H9 (cell line): Measurements from ENCODE around the gene PPARA. TPM values are rescaled to one million over a fixed set of nuclear protein-coding genes. Genes with fewer than 3 reads are reported as not detected.

ENCODE experiments used
- DNase-seq: peaks from one replicate; pipeline ENCODE4 v3.0.0-alpha.2; 2017
- H2AFZ ChIP-seq: one replicate; pipeline ENCODE4 v1.6.1; 2013; ENCODE audit warnings: mild to moderate bottlenecking, low read length, control low read depth, moderate library complexity
- H2AK5ac ChIP-seq: 2 replicates; pipeline ENCODE4 v1.6.1; 2013; ENCODE audit warnings: low read length, control low read depth, mixed read lengths; ENCODE audit not compliant: insufficient read length
- H2BK120ac ChIP-seq: one replicate; pipeline ENCODE4 v1.6.1; 2013; ENCODE audit warnings: low read depth, mild to moderate bottlenecking, low read length, control low read depth, inconsistent platforms; ENCODE audit not compliant: poor library complexity, severe bottlenecking
- H2BK12ac ChIP-seq: 2 replicates; pipeline ENCODE4 v1.6.1; 2013; ENCODE audit warnings: low read length, control low read depth, mixed read lengths, low read depth; ENCODE audit not compliant: insufficient read length
- H2BK15ac ChIP-seq: 2 replicates; pipeline ENCODE4 v1.6.1; 2013; ENCODE audit warnings: low read depth, low read length, control low read depth
- H2BK20ac ChIP-seq: one replicate; pipeline ENCODE4 v1.6.1; 2013; ENCODE audit warnings: low read depth, mild to moderate bottlenecking, low read length, control low read depth, inconsistent platforms; ENCODE audit not compliant: poor library complexity, severe bottlenecking
- H2BK5ac ChIP-seq: 2 replicates; pipeline ENCODE4 v1.6.1; 2013; ENCODE audit warnings: low read length, control low read depth, mixed read lengths; ENCODE audit not compliant: insufficient read length
- H3K14ac ChIP-seq: 2 replicates; pipeline ENCODE4 v1.6.1; 2013; ENCODE audit warnings: low read length, control low read depth; ENCODE audit not compliant: insufficient read depth
- H3K18ac ChIP-seq: 2 replicates; pipeline ENCODE4 v1.6.1; 2013; ENCODE audit warnings: low read depth, mild to moderate bottlenecking, mixed read lengths, low read length, control low read depth; ENCODE audit not compliant: insufficient read length
- H3K23ac ChIP-seq: 2 replicates; pipeline ENCODE4 v1.6.1; 2013; ENCODE audit warnings: low read length, control low read depth, mixed read lengths, low read depth; ENCODE audit not compliant: insufficient read length
- H3K23me2 ChIP-seq: 2 replicates; pipeline ENCODE4 v1.6.1; 2013; ENCODE audit warnings: low read depth, mild to moderate bottlenecking, mixed read lengths, low read length, control low read depth; ENCODE audit not compliant: insufficient read length, poor library complexity, severe bottlenecking
- H3K27ac ChIP-seq: 2 replicates; pipeline ENCODE4 v1.5.1; 2013; ENCODE audit warnings: low read length, control low read depth, mixed read lengths, low read depth; ENCODE audit not compliant: insufficient read length
- H3K27me3 ChIP-seq: 2 replicates; pipeline ENCODE4 v1.6.1; 2013; ENCODE audit warnings: low read length, control low read depth, inconsistent platforms; ENCODE audit not compliant: insufficient read depth
- H3K4ac ChIP-seq: 2 replicates; pipeline ENCODE4 v1.6.1; 2013; ENCODE audit warnings: low read depth, mild to moderate bottlenecking, control low read depth, inconsistent platforms, low read length, moderate library complexity
- H3K4me1 ChIP-seq: 2 replicates; pipeline ENCODE4 v1.6.1; 2013; ENCODE audit warnings: low read length, control low read depth, inconsistent platforms; ENCODE audit not compliant: insufficient read depth
- H3K4me2 ChIP-seq: 2 replicates; pipeline ENCODE4 v1.6.1; 2013; ENCODE audit warnings: low read length, control low read depth, mixed read lengths; ENCODE audit not compliant: insufficient read length, insufficient read depth
- H3K56ac ChIP-seq: 2 replicates; pipeline ENCODE4 v1.6.1; 2013; ENCODE audit warnings: low read depth, mild to moderate bottlenecking, mixed read lengths, low read length, control low read depth; ENCODE audit not compliant: insufficient read length
- H3K79me1 ChIP-seq: 2 replicates; pipeline ENCODE4 v1.6.1; 2013; ENCODE audit warnings: low read depth, mild to moderate bottlenecking, moderate library complexity, low read length, control low read depth, inconsistent platforms; ENCODE audit not compliant: insufficient read depth, poor library complexity, severe bottlenecking
- H3K79me2 ChIP-seq: 2 replicates; pipeline ENCODE4 v1.6.1; 2013; ENCODE audit warnings: low read length, control low read depth, inconsistent platforms; ENCODE audit not compliant: insufficient read depth
- H3K9ac ChIP-seq: 2 replicates; pipeline ENCODE4 v1.6.1; 2013; ENCODE audit warnings: low read length, control low read depth, mixed read lengths; ENCODE audit not compliant: insufficient read length; ENCODE audit errors: extremely low read depth
- H3K9me3 ChIP-seq: one replicate; pipeline ENCODE4 v1.6.1; 2013; ENCODE audit warnings: low read depth, low read length, inconsistent platforms; ENCODE audit not compliant: control insufficient read depth
- H3T11ph ChIP-seq: one replicate; pipeline ENCODE4 v1.6.1; 2013; ENCODE audit warnings: mild to moderate bottlenecking, low read length, control low read depth, inconsistent platforms
- H4K20me1 ChIP-seq: one replicate; pipeline ENCODE4 v1.6.1; 2013; ENCODE audit not compliant: control insufficient read depth, insufficient read length, insufficient read depth
- H4K5ac ChIP-seq: 2 replicates; pipeline ENCODE4 v1.6.1; 2013; ENCODE audit warnings: low read depth, mild to moderate bottlenecking, mixed read lengths, low read length, control low read depth; ENCODE audit not compliant: insufficient read length
- H4K8ac ChIP-seq: replicated peaks from 2 replicates; pipeline ENCODE4 v1.6.1; 2013; ENCODE audit warnings: low read length, control low read depth, mixed read lengths, low read depth; ENCODE audit not compliant: insufficient read length
- H4K91ac ChIP-seq: 2 replicates; pipeline ENCODE4 v1.6.1; 2013; ENCODE audit warnings: low read depth, mild to moderate bottlenecking, moderate library complexity, mixed read lengths, low read length, control low read depth; ENCODE audit not compliant: insufficient read length
- H3K27ac Mint-ChIP-seq, 3 experiments: 2 replicates in 2 of 3; 3 replicates in 1 of 3; pipeline ENCODE4 v1.8.0; 2020 to 2021; ENCODE audit warnings: mixed read lengths in 3 of 3, mild to moderate bottlenecking in 1 of 3, moderate library complexity in 1 of 3
- H3K27me3 Mint-ChIP-seq: 2 replicates; pipeline ENCODE4 v1.8.0; 2021; ENCODE audit warnings: low read depth, mild to moderate bottlenecking, moderate library complexity, mixed read lengths
- H3K36me3 Mint-ChIP-seq, 3 experiments: 2 replicates in 2 of 3; 3 replicates in 1 of 3; pipeline ENCODE4 v1.8.0; 2020 to 2021; ENCODE audit warnings: low read depth in 3 of 3, mixed read lengths in 3 of 3; ENCODE audit not compliant: insufficient read depth in 1 of 3
- H3K4me1 Mint-ChIP-seq, 2 experiments: 2 replicates each; pipeline ENCODE4 v1.8.0; 2020; ENCODE audit warnings: mixed read lengths in 2 of 2
- H3K4me3 Mint-ChIP-seq, 2 experiments: 2 replicates in 1 of 2; 3 replicates in 1 of 2; pipeline ENCODE4 v1.8.0; 2020 to 2021; ENCODE audit warnings: mild to moderate bottlenecking in 2 of 2, mixed read lengths in 2 of 2, moderate library complexity in 1 of 2
- H3K9me3 Mint-ChIP-seq, 2 experiments: 2 replicates in 1 of 2; 3 replicates in 1 of 2; pipeline ENCODE4 v1.8.0; 2020; ENCODE audit warnings: mild to moderate bottlenecking in 2 of 2, mixed read lengths in 2 of 2, moderate library complexity in 1 of 2
- CTCF ChIP-seq: fragments of 200-600 bp; sonication (generic); conservative IDR thresholded peaks from 3 replicates; pipeline ENCODE4 v1.8.0; 2021; ENCODE audit warnings: antibody characterized with exemption, mild to moderate bottlenecking
- WGBS: extraction: QIAGEN DNeasy Blood & Tissue Kit; methylation state at CpG from one replicate; pipeline ENCODE4 v1.1.7; 2013; ENCODE audit warnings: missing lambda C conversion rate, low lambda C conversion rate, mixed read lengths; ENCODE audit not compliant: insufficient read length; ENCODE audit errors: extremely low coverage; 5-methylcytosine and 5-hydroxymethylcytosine counted together
- total RNA-seq: library from RNA; stranded (reverse); gene quantifications from 2 replicates; pipeline ENCODE4 v1.2.1, GENCODE V29; 2021

PPARA gene
- total RNA-seq, 1 experiment from 2014 or later, result 7.3 TPM

- no peak overlapping the region for H2BK12ac ChIP-seq
- no peak overlapping the region for H3K56ac ChIP-seq
- no peak overlapping the region for H2BK20ac ChIP-seq
- H3K4me1 ChIP-seq, result no peaks in the 10 kb centered on the region
- no peak overlapping the region for H4K5ac ChIP-seq
- no peak for DNase-seq
- H3K27ac Mint-ChIP-seq, result no peak overlapping the region
- no peaks in the 10 kb centered on the region for H3K23me2 ChIP-seq
- no peak overlapping the region for H3K9ac ChIP-seq
- H3T11ph ChIP-seq, result no peak overlapping the region
- no peak overlapping the region for H4K8ac ChIP-seq
- H3K27ac ChIP-seq, result no peak overlapping the region
- no peak overlapping the region for H2BK5ac ChIP-seq
- peaks cover 0 to 23% (median 0%) of the 10 kb centered on the region in 3 experiments; a peak in 2 of 7 replicates for H3K36me3 Mint-ChIP-seq
- no peaks in the 10 kb centered on the region for H3K9me3 ChIP-seq
- no peaks in the 10 kb centered on the region for H3K27me3 ChIP-seq
- no peaks in the 10 kb centered on the region for H3K27me3 Mint-ChIP-seq
- no peak overlapping the region for H2BK15ac ChIP-seq
- no peak for TF ChIP-seq CTCF
- no peaks in the 10 kb centered on the region; a peak in 2 of 5 replicates for H3K9me3 Mint-ChIP-seq
- H4K91ac ChIP-seq, result no peak overlapping the region
- H2AK5ac ChIP-seq, result no peak overlapping the region
- no peak overlapping the region for H2AFZ ChIP-seq
- no peaks in the 10 kb centered on the region for H3K79me1 ChIP-seq
- no peak overlapping the region for H3K4ac ChIP-seq
- no peak overlapping the region for H3K18ac ChIP-seq
- H3K4me3 Mint-ChIP-seq, result no peak overlapping the region
- H3K4me1 Mint-ChIP-seq, result peaks cover 5 to 14% of the 10 kb centered on the region in 2 experiments
- WGBS, result no CpG with 5 or more reads among the region's 5 CpGs
- H4K20me1 ChIP-seq, result no peaks in the 10 kb centered on the region
- H2BK120ac ChIP-seq, result no peak overlapping the region
- no peak overlapping the region for H3K14ac ChIP-seq
- H3K4me2 ChIP-seq, result no peak overlapping the region
- no peak overlapping the region for H3K23ac ChIP-seq
- no peaks in the 10 kb centered on the region for H3K79me2 ChIP-seq
These were observed 70.6 kb downstream of the PPARA start for GRCh38 chr22:46220921-46221320.
